ENCODE data around the gene SDR39U1.

SDR39U1 gene

DNA sequence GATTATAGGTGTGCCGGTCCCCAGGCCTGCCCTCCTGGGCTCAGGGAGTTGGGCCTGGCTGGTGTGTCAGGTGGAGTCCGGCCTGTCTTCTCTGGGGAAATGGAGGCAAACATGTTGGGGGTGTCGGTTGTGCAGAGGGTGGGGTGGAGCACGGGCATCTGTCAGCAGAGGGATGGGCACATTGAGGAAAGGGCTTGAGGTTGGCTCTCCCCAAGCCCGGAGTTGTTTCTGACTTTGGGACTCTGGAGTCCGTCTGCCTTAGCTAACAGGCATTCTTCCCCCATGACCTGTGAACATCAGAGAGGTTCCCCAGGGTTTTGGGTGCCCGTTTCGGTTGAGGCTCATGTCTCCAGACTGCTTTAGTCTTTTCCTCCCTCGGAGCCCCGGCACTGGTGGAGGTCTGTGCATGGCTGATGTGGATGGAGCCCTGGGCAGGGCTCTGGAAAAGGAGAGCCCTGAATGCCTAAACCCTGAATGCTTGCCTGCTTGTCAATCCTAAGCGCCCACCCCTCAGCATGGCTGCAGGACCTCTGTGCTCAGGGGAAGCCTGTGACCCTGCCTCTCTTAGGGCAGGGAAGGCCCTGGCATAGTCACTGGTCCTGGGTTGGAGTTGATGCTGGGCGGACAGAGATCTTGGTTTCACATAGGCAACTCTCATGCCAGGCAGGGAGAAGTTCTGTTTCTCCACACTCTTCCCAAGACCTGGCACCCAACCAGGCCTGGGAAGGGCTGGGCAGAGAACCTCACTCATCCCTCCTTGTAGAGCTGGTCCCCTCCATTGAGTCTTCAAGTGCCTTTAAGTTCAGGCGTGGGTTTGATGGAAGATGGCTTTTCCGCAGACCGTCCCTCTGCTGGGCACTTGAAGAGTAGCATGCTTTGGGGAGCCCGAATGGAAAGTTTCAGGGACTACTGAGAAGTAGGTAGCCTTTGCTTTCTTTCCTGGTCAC lies 30.9 kb downstream of the SDR39U1 start:
- no peak for DNase-seq (ENCODE audit: low read depth)

- no peak for DNase-seq (ENCODE audit: low read depth)
These were observed 32.6 kb downstream of the SDR39U1 start for GRCh38 chr14:24409956-24410355.

GRCh38 chr14:24409192-24409591 lies 33.4 kb downstream of the SDR39U1 start:
- DNase-seq (ENCODE audit: low read depth) = no peak

DNA sequence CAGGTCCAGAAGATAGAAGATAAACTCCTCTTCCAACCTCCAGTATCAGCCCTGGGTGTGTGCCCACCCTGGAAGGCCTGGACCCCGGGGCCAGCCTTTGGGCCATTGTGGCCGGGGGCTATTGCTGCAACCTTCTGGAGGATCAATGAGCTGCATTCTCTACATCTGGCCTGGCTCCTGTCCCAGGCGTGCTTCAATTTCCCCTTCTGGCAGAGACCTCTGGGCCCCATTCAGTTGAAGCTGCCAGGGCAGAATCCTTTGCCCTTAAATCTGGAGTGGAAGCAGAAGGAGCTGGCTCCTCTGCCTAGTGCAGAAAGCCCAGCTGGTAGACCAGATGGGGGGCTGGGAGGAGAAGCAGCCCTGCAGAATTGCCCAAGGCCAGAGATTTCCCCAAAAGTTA lies 33.8 kb downstream of the SDR39U1 start:
- DNase-seq (ENCODE audit: low read depth) = no peak

DNA sequence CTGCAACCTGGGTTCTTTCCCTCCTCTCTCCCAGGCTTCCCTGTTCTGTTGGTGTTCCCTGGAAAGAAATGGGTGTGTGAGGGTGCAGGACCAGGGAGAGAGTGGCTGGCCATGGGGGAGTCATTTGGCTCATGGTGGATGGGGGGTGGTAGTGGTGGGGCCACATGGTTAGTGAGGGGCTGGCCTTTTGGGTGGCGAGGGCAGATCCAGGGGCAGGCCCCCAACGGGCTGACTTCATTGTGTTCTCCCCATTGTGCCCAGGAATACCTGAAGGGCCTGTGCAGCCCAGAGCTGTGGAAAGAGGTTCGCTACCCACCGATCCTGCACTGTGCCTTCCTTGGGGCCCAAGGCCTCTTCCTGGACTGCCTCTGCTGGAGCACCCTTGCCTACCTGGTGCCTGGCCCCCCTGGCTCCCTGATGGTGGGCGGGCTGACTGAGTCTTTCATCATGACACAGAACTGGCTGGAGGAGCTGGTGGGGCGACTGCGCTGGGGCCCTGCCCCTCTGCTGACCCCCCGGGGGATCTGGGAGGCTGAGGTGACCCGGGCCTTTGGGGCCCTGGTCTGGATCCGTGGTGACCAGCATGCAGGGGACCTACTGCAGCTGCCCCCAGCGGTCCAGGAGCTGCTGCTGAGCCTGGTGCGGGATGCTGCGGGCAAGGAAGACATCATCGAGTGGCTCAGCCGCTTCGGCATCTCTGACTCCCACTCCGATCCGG lies 34.8 kb downstream of the SDR39U1 start:
- no peak for DNase-seq (ENCODE audit: low read depth)

DNA sequence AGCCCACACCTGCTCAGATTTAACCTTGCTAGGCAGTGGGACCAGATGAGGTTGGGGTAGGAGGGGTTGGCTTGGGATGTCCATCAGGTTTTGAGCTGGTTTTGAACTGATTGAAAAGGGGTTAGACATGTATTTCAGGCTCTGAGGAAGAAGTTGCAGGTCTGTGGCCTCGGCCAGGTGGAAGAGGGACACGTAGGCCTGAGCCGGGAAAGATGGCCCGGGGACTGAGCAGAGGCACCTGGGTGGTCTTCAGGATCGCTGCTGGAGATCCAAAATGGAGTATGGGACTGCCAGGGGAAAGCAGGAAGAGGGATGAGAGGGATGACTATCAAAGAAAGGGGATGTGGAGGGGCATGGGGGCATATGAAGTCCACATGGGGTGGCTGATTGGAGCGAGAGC lies 36.2 kb downstream of the SDR39U1 start:
- no peak for DNase-seq (ENCODE audit: low read depth)

GRCh38 chr14:24404814-24405213 lies 37.8 kb downstream of the SDR39U1 start:
- DNase-seq (ENCODE audit: low read depth) = no peak

DNA sequence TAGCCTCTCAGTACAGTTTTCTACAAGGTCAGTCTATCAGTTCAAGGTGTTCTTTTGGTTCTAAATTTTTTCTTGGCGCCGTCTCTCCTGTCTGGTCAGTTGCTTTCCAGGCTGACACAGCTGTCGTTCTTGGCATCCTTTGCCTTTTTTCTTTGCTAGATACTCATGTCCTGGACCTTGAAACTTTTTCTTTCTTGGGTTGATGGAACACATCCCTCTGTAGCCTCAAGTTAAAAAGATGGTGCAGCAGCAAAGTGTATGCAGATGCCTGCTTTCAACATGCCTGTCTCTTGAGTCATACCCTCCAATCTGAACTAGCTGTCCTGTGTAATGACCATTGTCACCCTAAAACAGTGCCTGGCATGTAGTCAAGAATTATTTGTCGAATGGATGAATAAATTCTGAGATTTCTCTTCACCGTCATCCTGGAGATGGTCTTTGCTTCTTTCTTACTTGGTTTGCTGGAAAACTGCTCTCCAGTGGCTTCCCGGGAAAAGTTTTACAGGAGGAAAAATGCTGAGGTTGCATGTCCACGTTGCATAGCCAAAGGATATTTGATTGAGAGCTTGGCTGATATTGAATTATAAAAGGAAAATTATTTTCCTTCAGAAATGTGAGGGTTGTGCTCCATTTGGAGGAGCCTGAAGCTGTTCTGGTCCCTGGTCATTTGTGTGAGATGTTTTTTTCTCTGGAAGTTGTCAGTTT lies 39.1 kb downstream of the SDR39U1 start:
- no peak for DNase-seq (ENCODE audit: low read depth)

DNA sequence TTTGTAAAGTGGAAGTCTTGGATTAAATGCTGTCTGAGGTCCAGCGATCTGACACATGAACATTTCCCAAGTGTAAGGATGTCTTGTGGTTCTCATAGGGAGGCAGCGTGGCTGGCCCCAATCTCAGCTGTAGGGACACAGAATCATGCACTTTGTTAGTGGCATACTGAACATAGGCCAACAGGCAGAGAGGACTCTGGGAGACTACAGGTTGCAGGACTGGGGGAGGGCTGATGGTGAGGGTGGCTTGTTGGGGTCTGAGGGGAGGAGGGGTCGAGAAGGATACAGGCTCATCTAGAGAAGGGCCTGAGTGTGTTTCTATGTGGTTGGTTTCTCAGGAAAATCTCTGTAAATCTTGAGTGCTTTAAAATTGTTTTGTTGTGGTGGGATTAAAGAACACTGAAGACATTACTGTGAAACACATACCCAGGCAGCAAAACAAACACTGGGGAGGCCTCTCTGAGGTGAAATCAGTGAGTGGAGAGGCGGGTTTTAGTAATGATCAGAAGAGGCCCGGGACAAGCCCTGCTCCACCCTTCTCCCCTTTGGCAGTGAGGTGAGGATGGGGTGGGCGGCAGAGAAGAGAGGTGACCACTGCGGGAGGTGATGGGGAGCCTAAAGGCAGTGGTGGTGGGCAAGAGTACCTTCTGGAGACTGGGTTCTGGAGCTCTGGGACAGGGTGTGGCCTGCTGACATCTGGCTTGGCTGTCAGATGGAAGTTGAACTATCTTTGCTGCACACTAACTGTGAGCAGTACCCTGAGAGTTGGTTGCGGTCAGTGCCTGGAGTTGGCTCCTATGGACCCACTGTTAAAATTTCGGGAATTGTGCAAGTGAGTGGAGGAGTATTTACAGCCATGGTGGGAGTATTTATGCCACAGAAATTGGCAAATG lies 40.5 kb downstream of the SDR39U1 start:
- DNase-seq (ENCODE audit: low read depth) = no peak

DNA sequence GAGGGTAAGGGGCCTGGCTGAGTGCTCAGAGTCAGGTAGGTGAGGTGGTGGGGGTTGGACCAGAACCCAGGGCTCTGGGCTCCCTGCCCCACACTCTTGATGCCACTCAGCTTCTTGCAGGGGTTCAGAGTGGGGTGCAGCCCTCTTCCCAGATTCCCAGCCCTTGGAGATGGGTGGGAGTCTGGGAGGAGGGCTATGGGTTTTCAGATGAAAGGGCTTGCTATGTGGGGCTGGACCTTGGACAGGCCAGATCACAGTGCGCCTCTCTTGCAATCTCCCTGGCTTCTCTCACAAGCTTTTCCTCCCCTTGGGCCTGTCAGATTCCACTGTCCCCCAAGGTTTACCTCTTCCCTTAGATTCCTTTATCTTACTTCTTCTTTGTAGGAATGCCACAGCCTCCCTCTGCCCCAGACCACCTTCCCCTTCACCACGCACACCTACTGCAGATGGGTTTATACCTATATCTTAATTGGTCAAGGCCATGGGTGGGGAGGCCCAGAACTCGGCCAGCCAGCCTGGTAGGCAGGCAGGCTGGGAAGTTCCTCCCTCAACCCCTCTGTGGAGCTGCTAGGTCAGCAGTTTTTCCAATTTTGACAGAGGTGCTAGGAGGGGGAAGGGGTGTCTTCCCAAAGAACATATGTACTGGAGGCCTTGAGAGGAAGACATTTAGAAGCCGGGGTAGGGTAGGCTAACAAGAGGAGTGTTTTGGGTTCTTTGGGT lies 42.4 kb downstream of the SDR39U1 start:
- DNase-seq (ENCODE audit: low read depth) = no peak

DNA sequence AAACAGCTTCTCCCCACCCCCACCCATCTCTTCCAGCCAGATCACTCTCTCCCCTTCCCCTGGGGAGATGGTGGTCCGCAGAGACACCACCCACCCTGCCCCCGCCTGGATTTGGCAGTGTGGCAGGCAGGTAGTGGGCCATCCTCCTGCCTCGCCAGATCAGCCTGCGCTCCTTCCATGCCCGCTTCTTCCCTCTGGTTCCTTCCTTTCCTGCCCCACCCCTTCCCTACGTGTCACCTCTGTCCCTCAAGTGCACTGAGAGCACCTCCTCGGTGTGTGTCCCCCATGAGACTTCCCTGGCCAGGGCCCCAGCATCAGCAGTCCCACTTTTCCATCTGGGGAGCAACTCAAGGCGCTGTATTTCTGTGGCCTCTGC lies 43.1 kb downstream of the SDR39U1 start:
- DNase-seq (ENCODE audit: low read depth) = no peak

DNA sequence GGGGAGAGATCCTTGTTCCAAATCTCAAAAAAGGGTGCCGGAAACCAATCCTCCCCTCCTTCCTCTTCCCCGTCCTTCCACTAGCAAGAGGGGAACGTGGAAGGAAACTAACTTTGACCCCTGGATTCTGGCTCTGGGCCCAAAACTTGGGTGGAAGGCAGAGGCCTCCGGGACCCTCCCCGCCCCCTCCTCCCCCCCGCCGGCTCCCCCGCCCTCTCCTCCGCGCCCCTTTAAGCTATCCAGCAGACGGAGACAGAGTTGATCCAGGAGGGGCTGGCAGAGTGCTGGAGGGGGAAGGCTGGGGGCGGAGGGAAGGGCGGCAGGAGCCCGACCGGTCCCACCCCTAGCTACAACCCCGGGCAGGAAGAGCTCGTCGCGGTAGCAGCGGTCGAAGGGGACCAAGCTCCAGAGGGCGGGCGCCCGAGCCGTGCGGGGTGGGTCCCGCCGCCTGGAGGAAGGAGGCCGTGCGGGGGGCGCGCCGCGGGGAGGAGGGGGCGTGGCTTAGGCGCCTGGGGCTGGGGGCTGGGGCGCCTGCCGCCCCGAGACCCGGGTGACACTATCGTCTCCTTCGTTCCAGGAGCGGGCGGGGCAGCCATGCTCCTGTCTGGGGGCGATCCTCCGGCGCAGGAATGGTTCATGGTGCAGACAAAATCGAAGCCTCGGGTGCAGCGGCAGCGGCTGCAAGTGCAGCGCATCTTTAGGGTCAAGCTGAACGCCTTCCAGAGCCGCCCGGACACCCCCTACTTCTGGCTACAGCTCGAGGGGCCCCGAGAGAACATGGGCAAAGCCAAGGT lies 43.7 kb downstream of the SDR39U1 start, which contains the start of gene NYNRIN:
NYNRIN (plus strand) TSS at position 351 of the 794 bp plus-strand sequence; CDS start at position 595, 244 bp downstream.
- peak; percentile 11 for DNase-seq (ENCODE audit: low read depth)

- no peak for DNase-seq (ENCODE audit: low read depth)
These were observed 44.3 kb downstream of the SDR39U1 start for GRCh38 chr14:24398293-24398652.

GRCh38 chr14:24397639-24398292 lies 44.8 kb downstream of the SDR39U1 start:
- no peak for DNase-seq (ENCODE audit: low read depth)

GRCh38 chr14:24395609-24396582 lies 46.7 kb downstream of the SDR39U1 start:
- DNase-seq (ENCODE audit: low read depth) = no peak

- DNase-seq (ENCODE audit: low read depth) = no peak
These were observed 48.3 kb downstream of the SDR39U1 start for GRCh38 chr14:24394275-24394674.

GRCh38 chr14:24392325-24393091 lies 50.1 kb downstream of the SDR39U1 start:
- DNase-seq (ENCODE audit: low read depth) = no peak

Data from stimulated activated CD8-positive, alpha-beta memory T cell treated with anti-CD3 and anti-CD28 coated beads, Interleukin-4, amount 100 ng/mL, for 24 hours (primary cell).